NCI-H1694 (cell line): ENCODE results near the gene DNAH3.
"Not testable (repeated sequence)": the region's sequence is repeated elsewhere in the genome, so short reads cannot be mapped to it uniquely, and the experiment has no call there.

Source experiments
- DNase-seq: peaks from one replicate; lab custom pipeline; 2025; lab: John Stamatoyannopoulos, UW

Gene DNAH3

DNA sequence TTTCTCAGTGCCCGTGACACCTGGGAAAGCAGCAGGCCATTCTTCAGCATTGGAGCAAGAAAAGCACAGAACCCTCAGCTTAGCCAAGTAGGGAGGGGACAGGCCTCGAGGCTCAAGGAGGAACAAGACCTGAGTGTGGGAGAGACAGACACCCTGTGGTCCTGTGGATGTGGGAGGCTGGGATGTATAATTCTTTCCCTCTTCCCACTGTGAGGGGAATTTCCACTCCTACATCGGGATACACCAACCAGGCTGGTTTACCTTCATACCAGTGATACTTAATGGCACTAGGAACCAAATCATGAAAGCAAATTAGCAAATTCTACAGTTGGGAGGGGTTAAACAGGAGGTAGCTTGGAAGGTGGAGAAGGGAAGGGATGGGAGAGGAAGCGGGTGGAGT lies 208.4 kb downstream of the DNAH3 start:
- no peak for DNase-seq

- DNase-seq, result no peak
These were observed 209.1 kb downstream of the DNAH3 start for GRCh38 chr16:20941636-20941926.

GRCh38 chr16:20940871-20941635 lies 209.6 kb downstream of the DNAH3 start:
- DNase-seq, result no peak

- no peak for DNase-seq
These were observed 211.0 kb downstream of the DNAH3 start for GRCh38 chr16:20939611-20940010.

GRCh38 chr16:20938426-20938825 lies 212.2 kb downstream of the DNAH3 start:
- DNase-seq, result no peak

DNA sequence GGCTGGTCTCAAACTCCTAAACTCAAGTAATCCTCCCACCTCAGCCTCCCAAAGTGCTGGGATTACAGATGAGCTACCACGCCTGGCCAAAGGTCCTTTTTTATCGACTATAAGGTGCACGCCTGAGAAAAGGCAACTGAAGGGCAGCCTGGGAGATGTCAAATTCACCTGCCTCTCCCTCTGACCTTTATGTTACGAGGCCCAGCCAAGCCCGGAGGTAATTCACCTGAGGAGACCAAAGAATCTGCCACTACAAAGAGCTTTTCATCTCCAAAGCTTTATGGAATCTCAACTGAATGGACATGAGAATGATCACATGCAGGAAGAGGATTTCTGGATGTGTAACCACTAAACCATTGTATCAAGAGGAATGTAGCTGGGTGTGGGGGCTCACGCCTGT lies 212.9 kb downstream of the DNAH3 start:
- no peak for DNase-seq

DNA sequence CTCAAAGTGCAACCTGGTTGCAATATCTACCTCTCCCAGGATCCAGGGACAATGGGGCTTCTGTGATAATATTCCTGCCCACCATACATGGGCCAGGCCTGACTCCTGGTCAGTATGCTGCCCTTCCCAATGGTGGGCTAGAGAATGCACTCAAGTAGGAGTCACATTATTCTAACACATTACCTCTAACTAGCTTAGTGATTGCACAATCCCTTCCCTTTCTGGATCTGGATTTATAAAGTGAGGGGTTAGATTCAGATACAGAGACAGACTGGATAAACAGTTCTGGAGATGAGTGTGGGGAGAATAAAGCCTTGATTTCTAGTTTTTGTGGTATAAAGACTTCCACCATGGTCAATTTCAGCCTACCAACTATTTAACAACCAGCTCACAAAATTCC lies 217.1 kb downstream of the DNAH3 start:
- DNase-seq, result no peak

DNA sequence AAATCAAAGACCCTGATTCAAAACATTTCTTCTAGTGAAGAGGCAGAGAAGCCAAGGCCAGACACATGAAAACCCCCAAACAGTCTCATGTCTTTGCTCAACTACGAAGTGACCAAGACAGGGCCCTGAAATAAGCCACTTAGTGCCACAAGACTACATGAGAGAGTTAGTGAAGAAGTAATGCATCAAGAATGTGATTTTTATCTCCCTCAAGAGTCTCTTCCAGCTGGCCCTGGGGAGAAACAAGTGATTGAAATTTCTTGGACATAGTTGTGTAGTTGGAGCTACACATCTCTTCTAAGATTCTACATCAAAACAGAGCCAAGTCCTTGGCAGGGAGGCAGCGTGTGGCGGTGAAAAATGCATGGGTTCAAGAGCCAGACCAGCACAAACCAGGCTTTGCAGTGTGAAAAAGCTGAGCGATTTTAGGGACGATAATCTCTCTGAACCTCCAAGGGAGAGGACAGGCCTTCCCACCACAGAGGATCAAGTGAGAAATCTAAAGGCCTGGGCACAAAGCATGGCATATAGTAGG lies 219.5 kb downstream of the DNAH3 start:
- no peak for DNase-seq

DNA sequence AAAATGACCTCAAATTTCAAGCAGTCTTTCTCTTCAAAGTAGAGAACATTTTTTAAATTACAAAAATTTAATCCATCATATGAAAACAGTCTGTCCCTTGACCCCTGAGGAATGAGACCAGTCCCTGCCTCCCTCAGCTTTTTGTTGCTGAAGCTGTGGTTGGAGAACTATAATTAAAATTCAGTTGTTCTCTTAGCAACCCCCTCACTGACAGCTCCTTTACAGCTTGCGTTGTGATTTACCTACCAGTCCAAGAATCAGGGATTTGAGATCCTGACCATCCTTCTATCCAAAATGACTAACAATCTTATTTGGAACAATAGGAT lies 220.3 kb downstream of the DNAH3 start:
- DNase-seq, result no peak

DNA sequence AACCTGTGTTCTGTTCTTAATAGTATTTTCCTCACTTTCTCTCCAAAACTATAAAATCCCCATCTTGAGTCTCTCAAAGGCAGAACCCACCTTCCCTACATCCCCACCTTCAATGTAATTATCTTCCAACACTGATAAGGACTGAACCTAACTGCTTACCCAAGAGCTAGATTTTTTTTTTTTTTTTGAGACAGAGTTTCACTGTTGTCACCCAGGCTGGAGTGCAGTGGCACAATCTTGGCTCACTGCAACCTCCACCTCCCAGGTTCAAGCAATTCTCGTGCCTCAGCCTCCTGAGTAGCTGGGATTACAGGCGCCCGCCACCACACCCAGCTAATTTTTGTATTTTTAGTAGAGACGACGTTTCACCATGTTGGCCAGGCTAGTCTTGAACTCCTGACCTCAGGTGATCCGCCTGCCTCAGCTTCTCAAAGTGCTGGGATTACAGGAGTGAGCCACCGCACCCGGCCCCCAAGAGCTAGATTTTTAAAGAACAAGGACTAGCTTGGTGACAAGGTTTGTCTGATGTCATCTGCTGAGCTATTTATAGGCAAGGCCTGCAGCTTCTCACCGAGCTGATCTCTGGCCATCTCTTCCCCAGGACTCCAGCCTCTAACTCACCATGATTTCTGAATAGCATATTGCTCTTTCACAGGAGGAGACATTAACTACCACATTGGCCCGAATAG lies 220.8 kb downstream of the DNAH3 start:
- not testable (repeated sequence) for DNase-seq

GRCh38 chr16:20928774-20929411 lies 221.8 kb downstream of the DNAH3 start:
- no peak for DNase-seq

- no peak for DNase-seq
These were observed 224.9 kb downstream of the DNAH3 start for GRCh38 chr16:20925751-20926150.

DNA sequence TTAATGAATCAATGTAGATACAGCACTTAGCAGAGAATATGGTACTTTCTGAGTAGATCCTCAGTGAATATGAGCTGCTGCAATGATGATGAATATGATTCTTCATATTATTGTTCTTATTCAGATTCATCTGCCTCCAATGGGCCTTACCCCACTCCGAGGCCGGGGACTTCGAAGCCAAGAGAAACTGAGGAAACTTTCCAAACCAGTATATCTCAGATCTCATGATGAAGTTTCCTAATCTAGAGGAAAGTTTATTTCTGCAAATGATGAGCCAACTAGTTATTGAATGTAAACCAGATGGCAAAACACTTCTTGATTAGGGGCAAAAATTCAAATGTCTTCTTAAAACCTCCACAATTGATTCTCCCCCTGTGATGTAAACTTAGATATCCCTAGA lies 226.8 kb downstream of the DNAH3 start:
- no peak for DNase-seq

DNA sequence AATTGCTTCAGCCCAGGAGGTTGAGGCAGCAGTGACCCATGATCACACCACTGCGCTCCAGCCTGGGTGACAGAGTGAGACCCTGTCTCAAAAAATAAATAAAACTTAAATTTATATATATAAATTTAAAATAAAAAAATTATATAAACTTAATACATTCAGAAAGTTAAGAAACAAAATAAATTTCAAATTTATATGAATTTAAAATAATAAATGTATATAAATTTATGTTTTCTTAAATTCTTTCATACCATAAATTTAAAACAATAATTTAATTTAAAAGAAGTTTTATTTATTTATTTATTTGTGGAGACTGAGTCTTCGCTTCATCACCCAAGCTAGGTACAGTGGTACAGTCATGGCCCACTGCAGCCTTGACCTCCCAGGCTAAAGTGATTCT lies 229.8 kb downstream of the DNAH3 start:
- DNase-seq, result no peak

DNA sequence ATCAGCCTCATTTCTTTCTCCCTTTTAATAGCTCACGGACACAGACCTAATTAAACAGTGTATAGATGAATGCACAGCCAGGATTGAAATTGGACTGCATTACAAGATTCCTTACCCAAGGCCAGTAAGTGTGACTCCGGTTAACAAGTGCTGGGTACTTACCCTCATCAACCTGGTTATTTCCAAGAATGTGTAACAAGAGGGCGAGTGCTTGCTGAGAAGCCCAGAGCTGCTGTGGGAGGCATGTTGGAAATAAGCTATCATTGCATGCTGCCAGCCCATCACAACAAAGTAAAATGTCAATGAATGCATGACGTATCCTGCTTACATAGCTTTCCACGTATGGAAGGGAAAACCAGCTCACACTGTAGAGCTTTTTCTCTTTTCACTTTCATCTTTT lies 230.6 kb downstream of the DNAH3 start:
- DNase-seq, result no peak

DNA sequence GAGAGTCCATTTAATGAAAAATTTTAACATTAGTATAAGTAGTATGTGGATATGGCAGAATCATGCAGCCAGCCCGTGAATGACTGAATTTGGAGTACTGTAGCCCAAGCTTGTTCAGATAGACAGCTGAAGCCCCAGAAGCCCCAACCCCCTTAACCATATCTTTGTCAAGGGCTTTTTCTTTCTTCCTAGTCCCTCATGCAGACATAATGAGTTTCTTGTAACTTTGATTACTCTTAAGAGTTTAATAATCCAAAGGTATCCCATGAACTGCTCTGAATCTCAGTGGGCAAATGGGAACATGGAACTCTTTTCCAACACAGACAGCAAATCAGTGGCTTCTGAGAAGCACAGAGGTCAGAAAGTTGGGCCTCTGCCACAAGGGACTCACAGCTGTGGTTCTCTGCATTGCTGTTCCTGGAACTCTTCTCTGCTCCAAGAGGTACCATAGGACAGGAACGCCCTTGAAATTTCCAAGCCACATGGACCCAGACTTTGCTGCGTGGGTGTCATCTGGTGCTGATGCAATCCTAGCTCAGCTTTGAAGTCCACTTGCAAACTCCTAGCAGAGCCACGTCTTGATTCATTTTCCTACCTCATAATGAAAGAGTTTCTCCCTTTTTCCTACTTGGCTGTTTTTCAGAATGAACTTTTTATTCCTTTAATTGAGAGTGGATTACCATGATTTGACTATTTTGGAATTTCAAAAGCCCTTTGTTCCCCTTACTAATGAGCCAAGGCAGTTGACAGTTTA lies 232.0 kb downstream of the DNAH3 start:
- no peak for DNase-seq

DNA sequence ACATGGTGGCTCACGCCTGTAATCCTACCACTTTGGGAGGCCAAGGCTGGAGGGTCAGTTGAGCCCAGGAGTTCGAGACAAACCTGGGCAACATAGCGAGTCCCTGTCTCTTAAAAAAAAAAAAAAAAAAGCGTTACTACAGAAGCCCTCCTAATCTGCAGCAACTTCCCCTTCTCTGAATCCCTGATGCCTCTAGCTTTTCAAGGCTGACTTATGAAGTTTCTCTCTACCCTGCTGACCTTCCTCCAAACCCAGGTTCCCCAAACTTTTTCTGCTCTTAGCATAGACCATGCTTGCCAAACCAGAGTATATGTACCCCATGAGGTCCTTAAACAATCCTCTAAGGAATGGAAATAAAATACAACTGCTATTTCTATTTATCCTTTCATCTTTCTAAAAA lies 233.7 kb downstream of the DNAH3 start:
- no peak for DNase-seq

DNA sequence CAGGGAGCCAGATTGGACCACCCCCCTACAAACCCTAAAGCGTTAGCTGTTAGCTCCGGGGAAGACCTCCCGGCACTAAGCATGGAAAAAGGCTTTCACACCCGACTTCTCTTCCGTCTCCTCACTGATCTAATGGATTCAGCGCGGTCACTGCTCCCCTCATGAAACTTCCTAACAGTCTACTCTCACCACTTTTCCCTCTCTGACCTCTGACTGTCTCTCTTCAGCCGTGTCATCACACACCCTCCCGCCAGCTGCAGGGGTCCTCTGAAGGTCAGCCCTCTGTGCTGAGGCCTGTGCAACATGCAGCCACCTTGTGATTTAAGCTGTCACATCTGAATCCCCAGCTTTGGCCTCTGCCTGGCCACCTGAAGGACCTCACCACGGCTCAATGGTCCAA lies 234.4 kb downstream of the DNAH3 start:
- no peak for DNase-seq

GRCh38 chr16:20911361-20911760 lies 239.3 kb downstream of the DNAH3 start:
- DNase-seq, result no peak

DNA sequence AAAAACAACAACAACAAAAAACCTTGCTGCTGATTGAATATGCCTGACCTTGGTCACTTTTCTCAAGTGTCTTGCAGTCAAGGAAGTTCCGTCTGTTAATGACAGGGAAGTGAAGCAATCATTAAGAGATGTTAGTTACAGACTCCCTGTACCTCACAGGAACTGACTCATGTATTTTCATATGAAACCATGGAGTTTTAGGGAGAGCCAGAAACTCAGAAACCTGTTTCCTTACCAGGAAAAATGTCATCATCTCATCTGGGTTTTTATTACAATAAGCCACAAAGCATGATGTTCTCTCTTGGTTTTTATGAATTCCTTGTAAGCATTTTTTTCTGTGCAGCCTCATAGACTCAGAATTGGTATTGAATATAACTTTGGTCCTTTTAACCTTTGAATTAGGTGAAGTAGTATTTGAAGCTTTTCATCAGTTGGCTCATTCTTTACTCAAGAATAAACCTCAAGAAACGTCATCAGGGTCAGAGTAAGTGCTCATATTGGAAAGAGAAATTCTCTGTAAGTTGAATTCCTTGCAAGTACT lies 239.8 kb downstream of the DNAH3 start:
- DNase-seq, result no peak

DNA sequence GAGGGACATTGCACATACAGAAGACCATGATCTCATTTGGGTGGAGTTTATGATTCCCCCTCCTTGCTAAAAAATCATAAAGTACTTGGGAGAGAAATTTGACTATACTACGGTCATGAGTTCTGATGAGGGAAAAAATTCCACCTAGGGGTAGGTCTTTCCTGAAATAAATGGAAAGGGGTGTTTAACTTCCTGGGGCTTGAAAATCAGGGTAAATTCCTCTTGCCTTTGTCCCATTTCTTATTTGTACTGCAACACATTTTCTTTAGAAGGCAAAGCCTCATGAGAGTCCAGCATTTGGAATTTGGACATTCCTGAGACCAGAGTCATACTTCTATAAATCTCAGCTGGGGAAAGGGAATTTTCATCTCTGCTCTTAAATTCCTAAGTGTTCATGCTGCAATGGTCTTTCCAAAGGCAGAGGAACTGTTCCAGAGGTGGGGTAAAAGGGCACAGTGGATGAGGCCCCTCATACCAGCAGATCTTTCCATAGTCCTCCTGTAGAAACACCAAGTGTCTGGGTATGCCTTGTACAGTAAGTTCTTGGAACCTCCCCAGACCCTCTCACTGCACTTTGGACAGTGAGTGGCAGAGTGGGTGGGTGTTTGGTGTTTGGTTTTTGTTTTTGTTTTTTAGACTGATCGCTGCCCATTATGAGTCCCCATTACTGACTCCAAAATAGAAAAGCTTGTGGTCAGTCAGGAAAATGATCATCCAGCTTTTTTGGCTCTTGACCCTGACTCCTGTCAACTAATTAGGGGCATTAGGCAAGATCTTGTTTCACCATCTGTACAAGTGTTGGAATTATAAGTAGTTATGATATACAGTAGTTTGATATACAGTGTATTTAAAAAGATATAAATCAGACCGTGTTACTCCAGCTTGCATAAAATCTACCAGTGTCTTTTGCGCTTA lies 244.0 kb downstream of the DNAH3 start:
- DNase-seq, result no peak
